Choroid plexus epithelial cell (primary cell): ENCODE data around the gene BGN.

ENCODE experiments used
- DNase-seq: peaks from one replicate; pipeline ENCODE4 v3.0.0-alpha.2; 2010; ENCODE audit warnings: low read depth
- H3K4me3 ChIP-seq: 2 replicates; pipeline ENCODE4 v1.5.1; 2011; ENCODE audit warnings: low read depth, mild to moderate bottlenecking, control low read depth, low read length, moderate library complexity
- CTCF ChIP-seq: conservative IDR thresholded peaks from 2 replicates; pipeline ENCODE4 v1.5.1; 2011; ENCODE audit warnings: low read depth, mild to moderate bottlenecking, control low read depth, inconsistent platforms, low read length, moderate library complexity

The BGN gene

GRCh38 chrX:153498453-153498852 lies 3.7 kb downstream of the BGN start:
- no peak for TF ChIP-seq CTCF
- no peak for DNase-seq
- no peak overlapping the region for H3K4me3 ChIP-seq

- no peak overlapping the region for H3K4me3 ChIP-seq
- no peak for DNase-seq
- TF ChIP-seq CTCF: no peak
These were observed 4.6 kb downstream of the BGN start for GRCh38 chrX:153499341-153499740.

GRCh38 chrX:153499876-153500275 lies 5.1 kb downstream of the BGN start:
- H3K4me3 ChIP-seq: no peak overlapping the region
- DNase-seq: no peak
- TF ChIP-seq CTCF: no peak

- H3K4me3 ChIP-seq: no peak overlapping the region
- TF ChIP-seq CTCF: no peak
- no peak for DNase-seq
These were observed 6.0 kb downstream of the BGN start for GRCh38 chrX:153500676-153501280.

GRCh38 chrX:153501530-153501929 lies 6.8 kb downstream of the BGN start:
- DNase-seq: no peak
- no peak for TF ChIP-seq CTCF
- no peak overlapping the region for H3K4me3 ChIP-seq

- TF ChIP-seq CTCF: no peak
- H3K4me3 ChIP-seq: no peak overlapping the region
- DNase-seq: no peak
These were observed 7.4 kb downstream of the BGN start for GRCh38 chrX:153502131-153502530.

GRCh38 chrX:153502796-153503195 lies 8.0 kb downstream of the BGN start:
- H3K4me3 ChIP-seq: no peak overlapping the region
- TF ChIP-seq CTCF: no peak
- no peak for DNase-seq
